GM18858 (cell line): ENCODE results near the gene GLIS1.

Experiments used
- ATAC-seq: cut with Tn5 transposase; IDR thresholded peaks from one replicate; pipeline ENCODE4 v1.9.1; 2021; ENCODE audit not compliant: unreplicated experiment

GLIS1 gene

DNA sequence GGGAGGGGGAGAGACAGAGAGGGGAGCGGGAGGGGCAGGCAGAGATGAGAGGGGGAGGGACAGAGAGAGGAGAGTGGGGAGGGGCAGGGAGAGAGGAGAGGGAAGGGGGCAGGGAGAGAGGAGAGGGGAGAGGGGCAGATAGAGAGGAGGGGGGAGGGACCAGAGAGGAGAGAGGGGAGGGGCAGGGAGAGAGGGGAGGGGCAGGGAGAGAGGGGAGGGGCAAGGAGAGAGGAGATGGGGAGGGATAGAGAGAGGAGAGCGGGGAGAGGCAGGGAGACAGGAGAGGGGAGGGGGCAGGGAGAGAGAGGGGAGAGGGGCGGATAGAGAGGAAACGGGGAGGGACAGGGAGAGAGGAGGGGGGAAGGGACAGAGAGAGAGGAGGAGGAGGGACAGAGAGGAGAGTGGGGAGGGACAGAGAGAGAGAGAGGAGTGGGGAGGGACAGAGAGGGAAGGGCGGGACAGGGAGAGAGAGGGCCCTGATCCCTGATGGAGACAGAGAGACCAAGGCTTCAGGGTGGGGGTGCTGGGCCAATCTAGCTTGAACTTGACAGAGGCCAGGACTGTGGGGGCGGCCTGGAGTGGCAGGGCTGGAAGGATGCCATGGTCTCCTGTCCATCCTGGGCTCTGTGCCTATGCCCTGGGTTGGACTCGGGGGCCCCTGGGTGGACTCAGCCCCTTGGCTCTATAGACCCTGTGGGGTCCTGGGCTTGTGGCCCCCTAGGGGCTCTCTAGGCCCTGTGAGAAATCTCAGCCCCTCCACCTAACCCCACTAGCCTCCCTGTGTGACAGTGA is 236.1 kb downstream of the GLIS1 start:
- ATAC-seq: no peak

DNA sequence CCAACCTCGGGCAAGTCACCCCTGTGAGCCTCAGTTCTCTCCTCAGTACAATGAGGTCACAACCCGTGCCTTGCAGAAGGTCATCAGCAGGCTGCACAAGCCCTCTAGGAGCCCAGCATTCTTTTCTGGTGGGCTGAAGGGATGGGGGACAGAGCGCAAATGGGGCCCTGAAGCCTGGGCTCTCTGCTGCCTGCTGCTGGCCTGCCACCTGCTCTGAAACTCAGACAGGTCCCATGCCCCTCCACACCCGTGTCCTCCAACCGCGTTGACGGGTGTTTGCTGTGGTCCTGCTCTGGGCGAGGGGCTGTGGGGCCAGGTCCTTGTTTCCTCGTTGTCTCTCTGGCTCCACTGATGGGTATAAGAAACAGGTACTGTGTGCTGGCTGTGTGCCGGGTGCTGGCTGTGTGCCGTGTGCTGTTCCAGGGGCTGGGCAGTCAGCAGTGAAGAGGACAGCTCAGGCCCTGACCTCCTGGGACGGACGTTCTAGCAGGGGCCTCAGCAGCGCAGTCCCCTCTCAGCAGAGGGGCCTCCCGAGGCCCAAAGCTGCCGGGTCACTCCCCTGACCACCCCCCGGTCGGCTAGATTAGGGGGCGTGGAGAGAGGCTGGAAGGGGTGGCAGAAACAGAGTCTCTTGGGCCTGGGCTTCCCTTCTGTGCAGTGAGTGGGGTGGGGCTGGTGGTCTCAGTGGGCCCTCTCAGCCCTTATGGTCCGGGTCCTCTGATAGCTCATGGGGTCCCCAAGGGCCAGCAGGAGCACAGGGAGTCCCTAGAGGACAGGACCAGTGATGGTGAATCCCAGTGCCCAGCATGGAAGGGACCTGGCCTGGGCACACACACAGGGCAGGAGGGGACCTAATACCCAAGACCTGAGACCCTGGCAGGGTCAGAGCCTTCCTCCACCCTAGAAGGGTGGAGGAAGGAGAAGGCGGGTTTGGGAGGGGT is 237.6 kb downstream of the GLIS1 start:
- no peak for ATAC-seq

DNA sequence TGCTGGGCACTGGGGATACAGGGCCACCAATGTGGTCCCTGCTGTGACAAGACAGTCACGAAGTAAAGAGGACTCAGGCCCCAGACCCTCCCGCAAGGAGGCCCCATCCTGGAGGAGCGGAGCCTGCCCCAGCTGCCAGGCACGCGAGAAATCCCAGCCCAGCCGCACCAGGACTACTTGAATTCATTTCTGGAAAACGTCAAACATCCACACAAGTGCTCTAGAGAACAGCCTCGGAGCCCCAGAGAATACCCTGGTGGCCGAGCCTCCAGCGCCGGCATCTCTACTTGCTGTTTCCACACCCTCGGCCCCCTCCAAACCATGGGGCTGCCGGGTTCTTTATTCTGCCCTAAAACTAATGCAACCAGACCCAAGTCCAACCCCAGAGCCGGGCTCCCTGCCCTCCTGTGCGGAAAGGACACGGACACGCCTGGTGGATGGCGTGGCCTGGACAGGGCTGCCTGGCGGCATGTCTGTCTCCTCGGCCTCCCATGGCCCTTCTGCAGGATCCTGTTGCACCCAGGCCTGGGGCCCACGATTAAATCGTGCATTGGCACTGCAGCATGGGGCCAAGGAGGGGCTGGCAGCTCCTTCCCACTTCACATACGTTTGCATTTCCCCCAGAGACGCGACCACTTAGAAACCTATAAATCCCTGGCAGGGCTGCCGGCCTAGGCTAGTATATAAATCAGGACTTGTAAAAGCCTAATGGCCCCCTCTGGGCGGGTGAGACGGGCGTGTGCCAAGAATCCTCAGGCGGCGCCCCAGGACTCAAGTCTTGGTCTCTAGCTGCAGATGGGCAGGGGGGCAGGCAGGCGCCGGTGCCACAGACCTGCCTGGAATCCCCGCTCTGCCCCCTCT is 238.5 kb downstream of the GLIS1 start:
- ATAC-seq: no peak

DNA sequence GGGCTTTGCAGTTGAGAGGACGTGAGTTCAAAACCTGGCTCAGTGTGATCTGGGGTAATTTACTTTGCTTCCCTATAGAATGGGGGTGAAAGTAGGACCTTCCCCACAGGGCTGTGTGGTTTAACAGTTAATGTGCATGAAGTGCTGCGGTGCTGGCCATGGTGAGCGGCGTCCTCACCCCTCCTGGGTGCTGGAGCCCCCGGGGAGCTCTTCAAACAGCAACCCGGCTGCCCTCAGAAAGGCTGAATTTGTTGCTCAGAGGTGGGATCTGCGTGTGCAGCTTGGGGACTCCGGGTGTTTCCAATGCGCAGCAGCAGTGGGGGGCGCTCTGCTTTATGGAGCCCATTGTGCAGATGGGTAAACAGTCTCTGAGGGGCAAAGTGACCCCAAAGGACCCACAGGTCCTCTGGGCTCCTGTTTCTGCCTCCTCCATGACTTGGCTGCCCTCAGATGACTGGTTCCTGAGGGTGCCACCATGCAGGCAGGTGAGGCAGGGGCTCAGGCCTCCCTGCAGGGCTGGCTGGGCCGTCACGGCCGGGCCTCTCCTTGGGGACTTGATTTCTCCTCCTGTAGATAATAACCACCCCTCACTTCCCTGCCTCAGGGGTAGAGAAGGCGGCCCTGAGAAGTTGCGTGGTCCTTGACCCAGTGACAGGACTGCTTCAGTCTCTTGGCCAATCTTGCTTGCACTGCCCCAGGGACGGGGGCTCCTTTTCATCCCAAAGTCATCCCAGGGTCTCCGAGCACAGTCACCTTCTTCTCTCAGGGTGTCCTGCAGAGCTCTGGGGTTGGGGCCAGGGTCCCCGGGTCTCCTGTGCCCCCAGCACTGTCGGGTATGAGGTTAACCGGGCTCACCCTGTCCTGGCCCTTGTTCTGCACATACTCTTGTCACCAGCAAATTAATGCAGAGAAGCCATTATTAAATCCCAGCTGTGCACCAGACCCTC is 239.4 kb downstream of the GLIS1 start:
- ATAC-seq: no peak

DNA sequence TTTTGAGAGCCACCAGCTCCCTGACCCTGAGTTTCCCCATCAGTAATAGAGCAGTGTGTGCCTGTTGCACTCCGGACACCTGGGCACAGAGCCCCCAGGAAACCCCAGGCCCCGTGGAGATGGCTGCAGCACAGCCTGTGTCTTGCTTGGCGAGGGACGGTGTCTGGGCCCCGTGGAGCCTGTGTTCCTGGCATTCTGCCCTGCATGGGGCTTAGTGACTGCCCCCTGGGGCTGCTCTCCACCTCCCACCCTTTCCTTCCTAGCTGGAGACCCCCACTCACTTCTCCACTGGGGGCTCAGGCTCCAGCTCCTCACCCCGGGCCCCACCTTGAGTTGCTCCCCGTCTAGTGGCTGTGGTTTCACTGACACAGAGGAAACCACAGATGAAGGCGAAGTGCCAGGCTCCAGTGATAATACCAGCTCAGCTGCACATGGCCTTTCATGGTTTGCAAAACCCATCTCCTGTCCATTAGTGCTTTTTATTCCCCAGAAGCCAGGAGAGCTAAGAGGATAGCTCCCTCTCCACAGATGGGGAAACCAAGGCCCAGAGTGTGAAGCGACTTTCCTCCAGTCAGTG is 240.3 kb downstream of the GLIS1 start:
- ATAC-seq: no peak

DNA sequence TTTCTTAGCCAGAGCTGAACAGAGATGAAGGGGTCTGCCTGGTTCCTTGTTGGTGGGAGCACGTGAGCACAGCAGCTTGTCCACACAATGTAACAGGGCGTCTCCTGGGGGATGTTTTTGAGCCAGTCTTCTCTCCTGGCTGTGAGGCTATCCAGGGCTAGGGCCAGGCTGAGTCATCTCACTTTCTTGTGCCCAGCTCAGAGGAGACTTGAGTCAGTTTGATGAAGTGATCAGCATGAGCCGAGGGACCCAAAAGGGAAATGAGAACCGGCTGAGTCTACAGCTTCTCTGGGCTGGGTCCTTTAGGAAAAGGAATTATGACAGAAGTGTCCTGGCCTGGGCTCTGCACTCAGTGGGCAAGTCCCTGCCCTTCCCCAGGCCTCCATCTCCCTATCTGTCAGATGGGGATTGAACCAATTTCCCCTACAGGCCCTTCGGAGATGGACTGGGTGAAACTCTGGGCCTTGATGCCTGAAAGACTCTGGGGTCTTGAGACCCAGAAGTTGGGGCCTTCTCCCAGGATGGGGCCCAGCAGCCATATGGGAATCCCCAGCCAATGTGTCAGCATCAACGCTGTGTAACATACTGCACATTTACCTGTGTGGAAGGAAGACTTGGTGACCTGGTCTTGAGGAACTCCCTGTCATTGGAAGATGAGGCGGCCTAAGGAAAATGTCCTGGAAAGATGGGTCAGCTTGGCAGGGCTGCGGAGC is 243.2 kb downstream of the GLIS1 start:
- ATAC-seq: no peak

DNA sequence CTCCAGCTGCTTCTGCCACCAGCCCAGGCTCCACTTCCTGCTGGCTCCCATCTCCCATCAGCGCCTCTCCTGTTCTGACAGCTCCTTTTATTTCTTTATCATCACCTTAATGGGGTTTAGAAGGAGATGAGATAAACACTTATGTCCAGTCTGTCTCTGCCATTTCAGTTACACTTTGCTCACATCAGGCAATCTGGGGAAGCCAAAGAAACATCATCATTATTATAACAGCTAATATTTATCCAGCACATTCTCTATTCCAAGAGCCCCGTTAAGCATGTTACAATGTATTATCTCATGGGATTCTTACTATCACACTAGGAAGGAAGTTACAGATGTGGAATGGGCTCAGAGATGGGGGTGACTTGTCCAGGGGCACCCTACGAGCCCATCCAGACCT is 248.6 kb downstream of the GLIS1 start:
- ATAC-seq: no peak

DNA sequence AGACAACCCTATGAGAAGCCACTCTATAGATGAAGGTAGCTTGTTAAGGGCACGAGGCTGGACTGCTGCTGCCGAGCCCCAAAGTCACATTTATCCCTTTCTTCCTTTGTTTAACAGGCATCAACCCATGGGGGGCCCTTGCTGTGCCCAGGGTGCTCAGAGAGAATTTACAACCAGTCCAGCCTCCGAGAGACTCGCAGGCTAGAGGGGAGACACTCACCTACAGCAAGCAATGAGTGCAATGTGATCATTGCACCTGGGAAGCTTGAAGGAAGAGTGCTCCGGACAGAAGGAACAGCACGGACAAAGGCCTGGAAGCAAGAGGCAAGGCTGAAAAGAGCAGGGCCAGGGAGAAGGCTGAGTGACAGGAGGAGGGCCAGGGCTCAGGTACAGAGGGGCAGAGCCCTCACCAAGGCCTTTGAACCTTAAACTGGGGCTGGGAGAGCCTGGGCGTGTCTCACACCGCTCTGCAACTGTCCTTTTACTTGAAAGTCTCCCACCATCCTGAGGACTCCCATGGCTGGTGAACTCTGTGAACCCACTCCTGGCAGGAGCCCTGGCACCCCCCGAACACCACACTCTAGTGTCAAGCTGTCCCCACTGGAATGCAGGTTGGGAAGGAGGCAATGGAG is 252.5 kb downstream of the GLIS1 start:
- no peak for ATAC-seq

DNA sequence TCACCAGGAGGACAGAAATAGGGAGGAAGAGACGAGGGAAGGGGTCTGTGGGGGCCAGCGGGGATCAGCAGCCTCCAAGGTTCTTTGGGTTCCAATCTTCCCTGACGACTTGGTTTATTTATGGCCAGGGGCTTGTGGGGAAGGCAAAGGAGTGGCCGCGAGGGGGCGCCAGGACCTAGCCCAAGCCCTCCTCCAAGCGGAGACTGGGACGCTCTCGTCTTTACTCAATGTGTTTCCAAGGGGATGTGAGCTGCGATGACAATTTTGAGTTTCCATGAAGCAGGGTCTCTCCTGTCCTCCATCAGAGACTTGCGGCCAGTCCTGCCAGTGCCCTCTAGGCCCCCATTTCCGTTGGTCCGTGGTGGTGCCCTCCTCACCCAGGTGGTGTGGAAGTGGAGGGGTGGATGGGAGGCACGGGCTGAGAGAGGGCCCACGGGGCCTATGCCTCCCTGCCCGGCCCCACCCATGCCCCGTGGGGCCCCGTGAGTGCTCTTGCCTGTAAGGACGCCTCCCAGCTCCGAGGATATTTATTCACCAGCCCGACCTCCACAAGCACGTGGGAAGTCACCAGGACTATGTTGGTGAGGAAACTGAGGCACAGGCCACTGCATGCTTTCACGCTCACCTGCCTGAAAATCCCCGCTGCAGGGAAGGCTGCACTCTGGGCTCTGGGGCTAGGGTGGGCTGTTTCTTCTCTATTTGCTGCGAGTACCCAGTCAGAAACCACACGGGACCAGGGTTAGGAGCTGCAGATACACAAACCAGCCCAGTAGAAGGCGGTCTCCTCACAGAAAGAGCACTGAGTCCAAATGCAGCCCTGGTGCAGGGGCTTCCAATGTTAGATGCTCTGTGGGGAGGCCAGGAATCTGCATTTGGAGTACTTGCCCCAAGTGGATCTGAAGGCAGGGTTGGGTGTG is 253.2 kb downstream of the GLIS1 start:
- no peak for ATAC-seq

DNA sequence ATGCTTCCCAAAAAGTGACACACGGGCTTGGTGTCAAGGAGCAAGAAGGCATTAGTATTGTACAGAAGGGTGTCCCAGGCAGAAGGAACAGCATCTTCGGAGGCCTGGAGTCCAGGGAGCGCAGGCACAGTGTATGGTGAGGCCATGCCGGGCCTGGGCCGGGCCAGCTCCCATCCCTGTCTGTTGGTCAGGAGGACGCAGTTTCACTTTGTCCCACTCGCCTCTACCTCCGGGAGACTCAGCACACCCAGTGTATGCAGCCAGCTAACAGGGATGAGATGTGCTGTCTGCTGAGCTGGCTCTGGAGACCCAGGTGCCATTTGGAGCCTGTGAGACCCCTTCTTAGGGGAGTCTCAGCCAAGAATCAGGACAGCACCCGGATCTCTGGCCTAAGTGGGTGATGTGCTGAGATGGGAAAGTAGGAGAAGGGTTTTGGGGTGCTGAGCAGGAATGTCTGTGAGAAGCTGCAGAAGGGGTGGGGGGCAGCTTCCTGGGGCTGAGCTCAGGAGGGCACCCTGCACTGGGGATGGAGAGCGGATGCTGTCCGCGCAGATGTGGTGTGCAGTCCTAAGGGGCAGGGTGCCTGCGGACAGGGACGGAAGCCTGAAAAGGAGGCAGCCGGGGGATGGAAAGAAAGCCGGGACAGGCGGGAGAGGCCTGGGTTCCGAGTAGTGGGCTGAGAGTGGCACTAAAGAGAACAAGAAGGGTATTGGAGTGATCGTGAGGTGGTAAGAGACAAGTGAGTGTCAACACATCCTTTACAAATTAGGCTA is 254.1 kb downstream of the GLIS1 start:
- no peak for ATAC-seq

DNA sequence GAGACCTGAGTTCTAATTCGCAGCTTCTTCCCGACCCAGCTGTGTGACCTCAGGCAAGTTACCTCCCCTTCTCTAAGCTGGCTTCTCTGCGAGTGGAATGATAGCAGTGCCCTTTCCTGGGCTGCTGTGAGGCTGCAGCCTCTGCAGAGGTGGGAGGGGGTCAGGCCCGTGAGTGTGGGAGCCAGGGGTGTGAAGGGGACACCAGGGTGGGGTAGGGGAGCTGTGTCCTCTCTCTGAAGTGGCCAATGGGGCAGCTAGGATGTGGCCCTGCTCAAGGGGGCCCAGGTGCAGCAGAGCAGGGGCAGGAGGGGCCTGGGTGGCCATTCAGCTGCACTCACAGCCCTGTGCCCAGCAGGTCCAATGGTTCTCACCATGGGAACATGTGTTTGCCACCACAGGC is 255.3 kb downstream of the GLIS1 start:
- ATAC-seq: no peak

DNA sequence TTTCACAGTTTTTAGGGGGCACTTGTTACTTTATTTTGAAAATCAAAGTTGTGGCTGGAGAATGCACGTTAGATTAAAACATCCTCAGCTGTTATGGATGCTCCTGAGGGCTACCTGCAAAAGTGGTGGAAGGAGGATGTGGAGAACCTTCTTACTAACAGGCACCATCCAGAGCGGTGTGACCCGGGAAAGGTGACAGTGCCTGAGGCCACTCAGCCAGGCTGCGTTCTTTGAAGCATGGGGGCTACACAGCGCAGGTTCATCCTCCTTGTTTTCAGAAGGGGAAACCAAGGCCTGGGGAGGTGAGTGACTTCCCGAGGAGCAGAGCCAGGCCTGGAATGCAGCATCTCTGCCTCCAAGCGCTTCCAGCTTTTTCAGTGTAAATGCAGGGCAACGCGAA is 255.8 kb downstream of the GLIS1 start:
- no peak for ATAC-seq

DNA sequence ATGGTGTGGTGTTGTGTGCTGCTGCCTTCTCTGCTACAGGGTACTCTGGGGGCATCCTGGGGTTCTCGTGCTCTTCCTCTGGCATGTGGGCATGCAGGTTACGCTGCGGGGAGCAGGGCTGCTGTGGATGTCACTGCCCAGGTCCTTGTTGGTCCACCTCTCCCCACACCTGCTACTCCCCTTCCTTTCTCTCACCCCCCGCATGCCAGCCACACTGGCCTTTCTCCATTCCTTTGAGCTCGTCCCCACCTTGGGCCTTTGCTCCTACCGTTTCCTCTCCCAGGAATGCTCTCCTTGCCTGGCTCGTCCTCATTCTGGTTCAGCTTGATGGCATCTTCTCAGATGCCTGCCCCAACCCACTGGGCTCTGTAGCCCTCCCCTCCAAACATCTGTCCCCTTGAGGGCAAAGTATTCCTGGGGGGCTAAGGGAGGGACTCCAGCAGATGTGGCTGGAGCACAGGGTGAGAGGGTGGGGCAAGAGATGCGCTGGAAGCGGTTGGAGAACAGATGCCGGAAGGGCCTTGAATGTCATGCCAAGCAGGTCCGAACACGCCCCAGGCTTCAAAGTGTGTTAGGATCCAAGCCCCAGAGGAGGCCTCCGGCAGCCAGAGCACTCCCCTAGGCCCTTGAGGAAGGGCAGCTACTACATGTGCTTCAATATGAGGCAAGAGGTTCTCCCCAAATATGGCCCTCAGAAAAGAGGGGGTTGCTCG is 256.4 kb downstream of the GLIS1 start:
- no peak for ATAC-seq

DNA sequence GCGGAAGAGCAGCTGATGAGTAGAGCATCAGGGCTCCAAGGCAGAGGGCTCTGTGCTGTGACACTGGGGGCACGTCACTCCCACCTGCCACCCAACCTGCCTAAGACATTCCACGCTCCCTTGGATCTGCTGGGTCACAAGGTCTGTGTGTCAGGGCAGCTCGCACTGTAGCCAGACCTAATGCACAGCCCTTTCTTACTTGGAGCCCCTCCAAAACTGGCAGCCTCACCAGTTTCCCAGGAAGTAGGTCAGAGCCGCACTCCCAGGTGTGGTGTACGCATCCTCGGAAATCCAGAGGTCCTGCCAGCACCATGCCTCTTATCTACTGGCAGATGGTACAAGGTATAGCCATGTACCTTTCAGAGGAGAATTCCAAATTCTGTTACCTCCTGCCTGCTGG is 257.5 kb downstream of the GLIS1 start:
- no peak for ATAC-seq

DNA sequence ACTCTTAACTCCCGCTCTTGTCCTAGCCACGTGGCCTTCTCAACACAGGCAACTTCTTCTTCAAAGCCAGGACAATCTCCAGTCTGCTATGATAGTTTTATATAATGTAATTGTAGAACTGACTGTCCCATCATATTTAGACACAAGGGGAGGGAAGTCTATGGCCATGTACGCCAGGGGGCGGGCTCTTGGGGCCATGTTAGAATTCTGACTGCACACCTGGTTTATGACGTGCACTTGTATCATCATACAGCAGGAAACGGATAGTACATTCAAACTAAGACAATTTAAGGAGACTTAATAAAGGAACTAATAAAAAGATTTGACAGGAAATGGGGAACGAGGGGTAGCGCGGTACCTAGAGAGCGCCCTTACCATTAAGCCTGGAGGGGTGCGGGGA is 258.3 kb downstream of the GLIS1 start:
- no peak for ATAC-seq

DNA sequence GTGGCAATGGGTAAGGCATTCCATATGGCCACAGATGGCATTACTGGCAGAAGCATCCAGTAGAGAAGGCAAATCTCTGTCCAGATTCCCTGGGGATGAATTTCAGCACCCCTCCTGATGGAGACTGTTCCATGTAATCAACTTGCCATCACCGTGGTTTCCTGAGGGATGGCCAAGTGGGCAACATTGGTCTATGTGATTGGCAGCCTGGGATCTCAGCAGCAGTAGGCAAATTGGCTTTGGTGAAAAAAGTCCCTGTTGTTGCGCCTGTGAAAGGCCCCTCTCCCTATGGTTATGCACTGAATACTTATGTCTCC is 260.5 kb downstream of the GLIS1 start:
- no peak for ATAC-seq
